HEK293 (cell line): ENCODE data around the gene GLRA3.

Source experiments
- CTCF ChIA-PET: fragments of 350-600 bp; formaldehyde crosslinking; extraction: SDS; loops from one replicate; lab custom pipeline; 2021; ENCODE audit warnings: antibody characterized with exemption; lab: Yijun Ruan, JAX
- POLR2A ChIA-PET: fragments of 300-600 bp; formaldehyde crosslinking; extraction: SDS; loops from one replicate; lab custom pipeline; 2020; ENCODE audit warnings: antibody characterized with exemption, inconsistent platforms; lab: Yijun Ruan, JAX
- H3K27ac ChIP-seq: fragments of 200-500 bp; sonication (Bioruptor generic); 2 replicates; pipeline ENCODE4 v1.5.1; 2014; ENCODE audit warnings: low read depth, low read length, control low read depth, inconsistent platforms; ENCODE audit errors: extremely low read depth
- H3K36me3 ChIP-seq, 2 experiments: fragments of 200-500 bp in 1 of 2; sonication (Bioruptor generic) in 1 of 2; 1 replicate in 1 of 2; 2 replicates in 1 of 2; pipeline ENCODE4 v1.5.1; 2014 to 2017; ENCODE audit warnings: inconsistent platforms in 2 of 2, low read length in 2 of 2; ENCODE audit not compliant: control insufficient read depth in 2 of 2, insufficient read depth in 1 of 2
- H3K4me1 ChIP-seq: fragments of 200-500 bp; sonication (Bioruptor generic); 2 replicates; pipeline ENCODE4 v1.5.1; 2014; ENCODE audit warnings: mild to moderate bottlenecking, low read length, inconsistent platforms; ENCODE audit not compliant: control insufficient read depth, insufficient read depth
- H3K4me3 ChIP-seq: 2 replicates; pipeline ENCODE4 v1.5.1; 2011; ENCODE audit warnings: low read depth, mild to moderate bottlenecking, control low read depth, low read length, moderate library complexity
- H3K9me3 ChIP-seq: fragments of 200-500 bp; sonication (Bioruptor generic); 2 replicates; pipeline ENCODE4 v1.5.1; 2014; ENCODE audit warnings: low read depth, low read length, inconsistent platforms; ENCODE audit not compliant: control insufficient read depth, insufficient read depth
- HOXA7 ChIP-seq: sonication (generic); formaldehyde crosslinking; IDR thresholded peaks from 2 replicates; pipeline ENCODE4 v1.8.1; 2022; ENCODE audit warnings: missing genetic modification reagents, borderline replicate concordance
- SP7 ChIP-seq: fragments of 450-650 bp; formaldehyde crosslinking; IDR thresholded peaks from 2 replicates; pipeline ENCODE4 v1.5.1; 2016; ENCODE audit warnings: missing biosample characterization, missing genetic modification characterization
- YY1 ChIP-seq: fragments of 450-650 bp; formaldehyde crosslinking; IDR thresholded peaks from 2 replicates; pipeline ENCODE4 v1.5.1; 2018; ENCODE audit warnings: missing biosample characterization, missing genetic modification characterization
- ZFP3 ChIP-seq: fragments of 450-650 bp; formaldehyde crosslinking; IDR thresholded peaks from 2 replicates; pipeline ENCODE4 v1.5.1; 2016; ENCODE audit warnings: low read depth, missing biosample characterization, missing genetic modification characterization
- ZNF10 ChIP-seq: fragments of 450-650 bp; formaldehyde crosslinking; IDR thresholded peaks from 2 replicates; pipeline ENCODE4 v1.5.1; 2017; ENCODE audit warnings: missing biosample characterization, missing genetic modification characterization
- ZNF221 ChIP-seq: fragments of 450-650 bp; formaldehyde crosslinking; IDR thresholded peaks from 2 replicates; pipeline ENCODE4 v1.5.1; 2017; ENCODE audit warnings: missing biosample characterization, missing genetic modification characterization, borderline replicate concordance
- ZNF302 ChIP-seq: fragments of 450-650 bp; formaldehyde crosslinking; IDR thresholded peaks from 2 replicates; pipeline ENCODE4 v1.5.1; 2016; ENCODE audit warnings: missing biosample characterization, missing genetic modification characterization, low read depth
- ZNF311 ChIP-seq: fragments of 450-650 bp; formaldehyde crosslinking; IDR thresholded peaks from 2 replicates; pipeline ENCODE4 v1.5.1; 2017; ENCODE audit warnings: missing biosample characterization, missing genetic modification characterization, borderline replicate concordance
- ZNF324 ChIP-seq: fragments of 450-650 bp; formaldehyde crosslinking; IDR thresholded peaks from 2 replicates; pipeline ENCODE4 v1.5.1; 2016; ENCODE audit warnings: missing biosample characterization, missing genetic modification characterization
- ZNF416 ChIP-seq: fragments of 450-650 bp; formaldehyde crosslinking; IDR thresholded peaks from 2 replicates; pipeline ENCODE4 v1.5.1; 2016; ENCODE audit warnings: missing biosample characterization, missing genetic modification characterization
- ZNF48 ChIP-seq: fragments of 450-650 bp; formaldehyde crosslinking; IDR thresholded peaks from 2 replicates; pipeline ENCODE4 v1.5.1; 2016; ENCODE audit warnings: missing biosample characterization, missing genetic modification characterization
- ZNF544 ChIP-seq: fragments of 450-650 bp; formaldehyde crosslinking; IDR thresholded peaks from 2 replicates; pipeline ENCODE4 v1.5.0; 2017; ENCODE audit warnings: missing biosample characterization, missing genetic modification characterization
- ZNF585B ChIP-seq: fragments of 450-650 bp; formaldehyde crosslinking; IDR thresholded peaks from 2 replicates; pipeline ENCODE4 v1.5.1; 2016; ENCODE audit warnings: missing biosample characterization, missing genetic modification characterization
- ZNF660 ChIP-seq: fragments of 450-650 bp; IDR thresholded peaks from 2 replicates; pipeline ENCODE4 v1.5.1; 2018; ENCODE audit warnings: missing biosample characterization, mild to moderate bottlenecking, missing genetic modification characterization
- ZNF670 ChIP-seq: fragments of 450-650 bp; formaldehyde crosslinking; IDR thresholded peaks from 2 replicates; pipeline ENCODE4 v1.5.1; 2016; ENCODE audit warnings: missing biosample characterization, missing genetic modification characterization, low read depth
- ZNF701 ChIP-seq: fragments of 450-650 bp; formaldehyde crosslinking; IDR thresholded peaks from 2 replicates; pipeline ENCODE4 v1.5.1; 2016; ENCODE audit warnings: missing biosample characterization, missing genetic modification characterization
- ZNF707 ChIP-seq: fragments of 450-650 bp; formaldehyde crosslinking; IDR thresholded peaks from 2 replicates; pipeline ENCODE4 v1.5.1; 2016; ENCODE audit warnings: missing biosample characterization, missing genetic modification characterization
- ZNF747 ChIP-seq: fragments of 450-650 bp; formaldehyde crosslinking; IDR thresholded peaks from 2 replicates; pipeline ENCODE4 v1.5.1; 2016; ENCODE audit warnings: missing biosample characterization, missing genetic modification characterization
- ZSCAN16 ChIP-seq: fragments of 450-650 bp; formaldehyde crosslinking; IDR thresholded peaks from 2 replicates; pipeline ENCODE4 v1.5.1; 2016; ENCODE audit warnings: missing biosample characterization, missing genetic modification characterization
- ZSCAN23 ChIP-seq: fragments of 450-650 bp; formaldehyde crosslinking; IDR thresholded peaks from 2 replicates; pipeline ENCODE4 v1.5.1; 2016; ENCODE audit warnings: missing biosample characterization, missing genetic modification characterization
- TF ChIP-seq, protein P1 (sequence below): fragments of 450-650 bp; formaldehyde crosslinking; IDR thresholded peaks from 2 replicates; pipeline ENCODE4 v1.5.1; 2016; ENCODE audit warnings: missing biosample characterization, missing genetic modification characterization
- TF ChIP-seq, protein P2 (sequence below): fragments of 450-650 bp; formaldehyde crosslinking; IDR thresholded peaks from 2 replicates; pipeline ENCODE4 v1.5.1; 2016; ENCODE audit warnings: missing biosample characterization, missing genetic modification characterization, low read depth

Gene GLRA3

DNA sequence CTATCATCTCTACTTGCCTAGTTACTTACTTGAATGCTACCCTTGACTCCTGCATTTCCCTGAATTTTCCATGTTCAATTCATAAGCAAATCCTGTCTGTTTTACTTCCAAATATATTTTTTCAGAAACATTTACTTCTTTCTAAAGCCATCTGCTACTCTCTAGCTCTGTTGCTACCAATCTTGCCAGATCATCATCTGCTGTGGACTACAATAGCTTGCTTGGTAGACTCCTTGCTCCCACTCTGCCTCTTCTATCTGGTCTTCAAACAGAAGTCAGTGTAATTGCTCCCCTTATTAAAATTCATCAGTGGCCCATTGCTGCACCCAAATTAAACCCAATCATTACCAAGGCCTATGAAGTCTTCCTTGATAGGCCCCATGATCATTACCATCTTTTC lies 155.2 kb downstream of the GLRA3 start (continued):
- TF ChIP-seq ZNF221 (tag by site-specific recombination) (no peak), ZNF585B (tag by site-specific recombination) (no peak)

DNA sequence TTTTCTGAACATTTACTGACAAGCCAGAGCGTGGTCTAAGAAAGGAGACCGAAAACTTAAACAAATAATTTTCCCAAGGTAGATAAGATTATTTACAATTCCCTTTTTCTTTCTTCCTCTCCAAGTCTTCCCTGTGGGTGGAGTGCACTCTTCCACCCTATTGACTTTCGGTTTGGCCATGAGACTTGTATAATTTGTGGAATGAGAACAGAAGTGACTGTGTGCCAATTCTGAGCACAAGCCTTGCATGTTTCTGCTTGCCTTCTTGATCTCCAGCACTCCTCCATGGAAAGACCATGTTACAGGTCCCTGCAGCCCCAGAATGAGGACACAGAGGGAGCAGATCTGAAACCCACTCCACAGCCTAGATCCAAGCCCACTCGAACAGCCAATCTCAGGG lies 156.8 kb downstream of the GLRA3 start:
- Histone ChIP-seq H3K4me1 (no peaks in the 10 kb centered on the region), H3K27ac (no peak overlapping the region), H3K36me3 (no peaks in the 10 kb centered on the region), H3K9me3 (no peaks in the 10 kb centered on the region), H3K4me3 (no peak overlapping the region)
- ChIA-PET POLR2A (no interaction called here), CTCF (no interaction called here)
- no peak for TF ChIP-seq ZNF544 (tag by site-specific recombination)

DNA sequence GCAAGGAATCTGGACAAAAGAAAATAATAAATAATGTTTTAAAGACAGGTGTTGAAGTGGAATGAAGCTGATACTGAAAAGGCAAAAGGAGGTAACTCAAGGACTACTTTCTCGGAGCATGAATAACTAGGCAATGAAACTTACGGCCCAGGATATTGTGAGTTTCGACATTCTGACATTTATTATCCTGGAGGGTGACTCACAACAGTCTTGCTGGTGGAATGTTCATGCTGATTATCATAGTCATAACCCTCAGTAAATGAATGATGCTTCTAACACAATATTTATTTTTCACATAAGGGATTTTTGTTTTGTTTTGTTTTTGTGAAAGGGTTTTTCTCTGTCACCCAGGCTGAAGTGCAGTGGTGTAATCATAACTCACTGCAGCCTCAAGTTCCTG lies 159.8 kb downstream of the GLRA3 start:
- Histone ChIP-seq H3K27ac (no peak overlapping the region), H3K4me1 (no peaks in the 10 kb centered on the region), H3K36me3 (no peaks in the 10 kb centered on the region), H3K9me3 (no peaks in the 10 kb centered on the region), H3K4me3 (no peak overlapping the region)
- no peak for TF ChIP-seq SP7 (tag by site-specific recombination)
- TF ChIP-seq ZNF416 (tag by site-specific recombination) = no peak
- no peak for TF ChIP-seq ZNF701 (tag by site-specific recombination)
- no peak for TF ChIP-seq ZNF324 (tag by site-specific recombination)
- TF ChIP-seq YY1 = no peak
- TF ChIP-seq ZNF747 (tag by site-specific recombination) = no peak
- TF ChIP-seq, protein P1, sequence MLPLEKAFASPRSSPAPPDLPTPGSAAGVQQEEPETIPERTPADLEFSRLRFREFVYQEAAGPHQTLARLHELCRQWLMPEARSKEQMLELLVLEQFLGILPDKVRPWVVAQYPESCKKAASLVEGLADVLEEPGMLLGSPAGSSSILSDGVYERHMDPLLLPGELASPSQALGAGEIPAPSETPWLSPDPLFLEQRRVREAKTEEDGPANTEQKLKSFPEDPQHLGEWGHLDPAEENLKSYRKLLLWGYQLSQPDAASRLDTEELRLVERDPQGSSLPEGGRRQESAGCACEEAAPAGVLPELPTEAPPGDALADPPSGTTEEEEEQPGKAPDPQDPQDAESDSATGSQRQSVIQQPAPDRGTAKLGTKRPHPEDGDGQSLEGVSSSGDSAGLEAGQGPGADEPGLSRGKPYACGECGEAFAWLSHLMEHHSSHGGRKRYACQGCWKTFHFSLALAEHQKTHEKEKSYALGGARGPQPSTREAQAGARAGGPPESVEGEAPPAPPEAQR = no peak
- TF ChIP-seq, protein P2, sequence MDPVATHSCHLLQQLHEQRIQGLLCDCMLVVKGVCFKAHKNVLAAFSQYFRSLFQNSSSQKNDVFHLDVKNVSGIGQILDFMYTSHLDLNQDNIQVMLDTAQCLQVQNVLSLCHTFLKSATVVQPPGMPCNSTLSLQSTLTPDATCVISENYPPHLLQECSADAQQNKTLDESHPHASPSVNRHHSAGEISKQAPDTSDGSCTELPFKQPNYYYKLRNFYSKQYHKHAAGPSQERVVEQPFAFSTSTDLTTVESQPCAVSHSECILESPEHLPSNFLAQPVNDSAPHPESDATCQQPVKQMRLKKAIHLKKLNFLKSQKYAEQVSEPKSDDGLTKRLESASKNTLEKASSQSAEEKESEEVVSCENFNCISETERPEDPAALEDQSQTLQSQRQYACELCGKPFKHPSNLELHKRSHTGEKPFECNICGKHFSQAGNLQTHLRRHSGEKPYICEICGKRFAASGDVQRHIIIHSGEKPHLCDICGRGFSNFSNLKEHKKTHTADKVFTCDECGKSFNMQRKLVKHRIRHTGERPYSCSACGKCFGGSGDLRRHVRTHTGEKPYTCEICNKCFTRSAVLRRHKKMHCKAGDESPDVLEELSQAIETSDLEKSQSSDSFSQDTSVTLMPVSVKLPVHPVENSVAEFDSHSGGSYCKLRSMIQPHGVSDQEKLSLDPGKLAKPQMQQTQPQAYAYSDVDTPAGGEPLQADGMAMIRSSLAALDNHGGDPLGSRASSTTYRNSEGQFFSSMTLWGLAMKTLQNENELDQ = no peak
- no peak for TF ChIP-seq ZNF660 (tag by site-specific recombination)
- no peak for TF ChIP-seq ZNF10 (tag by site-specific recombination)
- no peak for TF ChIP-seq ZNF311 (tag by site-specific recombination)
- no peak for TF ChIP-seq ZNF48 (tag by site-specific recombination)
- no peak for TF ChIP-seq ZNF221 (tag by site-specific recombination)
- TF ChIP-seq ZNF707 = no peak
- TF ChIP-seq ZNF670 (tag by site-specific recombination) = no peak
- no peak for TF ChIP-seq ZSCAN16
- TF ChIP-seq HOXA7 = no peak
- no peak for TF ChIP-seq ZNF302 (tag by site-specific recombination)
- no peak for TF ChIP-seq ZSCAN23 (tag by site-specific recombination)
- TF ChIP-seq ZFP3 = no peak
- POLR2A ChIA-PET = no interaction called here
- CTCF ChIA-PET = no interaction called here
